NCI-H146 (cell line): Measurements from ENCODE around the gene ZNF426.
"Not testable (repeated sequence)": the region's sequence is repeated elsewhere in the genome, so short reads cannot be mapped to it uniquely, and the experiment has no call there.

Experiments used
- DNase-seq: peaks from one replicate; lab custom pipeline; 2025; lab: John Stamatoyannopoulos, UW

Gene ZNF426

DNA sequence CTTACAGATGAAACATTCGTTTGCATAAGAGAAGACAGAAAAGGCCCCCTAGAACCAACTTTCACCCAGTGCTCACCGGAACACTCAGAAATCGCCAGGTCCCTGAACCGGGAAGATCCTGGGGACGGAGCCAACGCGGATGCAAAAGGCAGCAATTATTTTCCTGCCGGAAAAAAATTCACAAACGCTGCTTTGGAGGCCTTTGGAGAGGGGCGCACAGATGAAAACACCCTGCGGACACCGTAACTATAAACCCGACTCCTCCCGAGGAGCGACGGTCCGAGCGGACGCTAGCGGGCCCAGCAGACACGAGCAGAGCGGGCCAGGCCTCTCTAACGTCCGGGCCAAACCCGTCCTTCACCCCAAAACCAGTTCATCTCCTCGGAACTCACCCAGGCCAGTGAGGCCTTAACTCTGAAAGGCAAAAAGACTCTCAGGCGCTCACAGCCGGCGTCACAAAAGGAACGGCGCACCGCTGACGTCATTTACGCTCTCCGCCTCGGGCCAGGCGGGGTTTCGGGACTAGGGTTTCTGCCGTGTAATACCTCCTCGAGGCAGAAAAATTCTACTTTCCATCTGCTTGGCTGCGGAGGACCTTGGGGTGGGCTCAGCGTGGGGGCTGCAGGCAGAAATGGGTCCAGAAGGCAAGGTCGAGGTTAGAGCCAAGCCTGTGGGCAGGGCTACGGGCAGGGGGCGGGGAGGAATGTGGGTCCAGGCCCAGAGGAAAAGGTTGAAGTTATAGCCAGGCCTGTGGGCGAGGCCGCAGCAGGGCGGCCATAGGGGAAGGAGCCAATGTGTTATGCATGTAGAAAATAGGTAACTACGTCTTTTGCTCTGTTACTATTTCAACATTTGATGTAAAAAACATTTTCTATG lies at the start of gene ZNF426:
Gene ZNF426 (minus strand): TSS at position 463 of the 876 bp plus-strand sequence. CDS start 2,413 bp downstream, outside the sequence.
- DNase-seq, result peak; percentile 74

DNA sequence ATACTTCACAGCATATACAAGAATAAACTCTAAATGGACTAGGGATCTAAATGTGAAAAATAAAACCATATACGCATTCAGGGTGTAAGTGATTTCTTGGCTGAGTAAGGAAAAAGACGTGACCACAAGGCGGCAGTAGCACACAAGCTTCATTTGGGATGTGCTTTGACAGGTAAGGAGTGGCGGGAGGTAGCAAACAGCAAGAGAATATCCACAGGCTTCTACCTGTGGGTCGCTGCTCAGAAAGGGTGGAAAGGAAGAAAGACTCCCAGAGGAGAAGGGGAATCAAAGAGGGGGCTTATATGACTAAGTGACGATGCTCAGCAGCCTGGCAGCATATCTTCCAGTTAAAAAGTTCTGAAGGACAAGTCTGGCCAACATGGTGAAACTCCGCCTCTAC lies 48.3 kb upstream of the ZNF426 start:
- DNase-seq, result peak; percentile 67

DNA sequence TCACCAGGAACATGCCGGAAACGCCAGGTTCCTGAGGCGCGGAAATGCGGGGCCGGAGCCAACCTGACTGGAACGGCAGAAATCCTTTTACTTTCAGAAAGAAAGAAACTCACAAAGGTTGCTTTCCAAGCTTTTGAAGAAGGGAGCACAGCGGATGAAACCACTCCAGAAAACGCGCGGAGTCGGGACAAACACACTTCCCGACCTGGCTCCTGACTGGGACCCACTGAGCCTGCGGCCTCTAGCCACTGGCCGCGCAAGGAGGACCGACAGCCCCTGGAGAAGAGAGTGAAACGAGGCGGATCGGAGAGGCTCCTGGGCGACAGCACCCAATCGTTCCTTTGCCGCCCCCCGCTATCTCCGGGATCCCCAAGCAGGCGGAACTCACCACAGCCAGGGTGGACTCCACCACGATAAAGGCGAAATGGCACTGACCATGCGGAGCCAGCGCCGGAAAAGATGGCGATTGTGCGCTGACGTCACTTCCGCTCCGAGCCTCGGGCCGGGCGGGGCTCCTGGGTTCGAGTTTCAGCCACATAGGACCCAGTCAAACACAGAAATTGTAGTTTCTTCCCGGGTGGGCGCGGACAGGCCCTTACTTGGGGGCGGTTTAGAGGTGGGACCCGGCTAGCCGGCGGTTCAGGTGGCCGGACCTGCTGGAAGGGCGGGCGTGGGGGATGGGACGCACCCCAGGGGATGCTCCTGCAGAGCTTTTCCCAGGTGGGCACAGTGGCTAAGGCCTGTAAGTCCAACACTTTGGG lies 45.8 kb upstream of the ZNF426 start, which contains the start of gene ZNF121:
Gene ZNF121 (minus strand): TSS at position 432 of the 761 bp plus-strand sequence. CDS start 16,407 bp downstream, outside the sequence.
- peak; percentile 87 for DNase-seq

DNA sequence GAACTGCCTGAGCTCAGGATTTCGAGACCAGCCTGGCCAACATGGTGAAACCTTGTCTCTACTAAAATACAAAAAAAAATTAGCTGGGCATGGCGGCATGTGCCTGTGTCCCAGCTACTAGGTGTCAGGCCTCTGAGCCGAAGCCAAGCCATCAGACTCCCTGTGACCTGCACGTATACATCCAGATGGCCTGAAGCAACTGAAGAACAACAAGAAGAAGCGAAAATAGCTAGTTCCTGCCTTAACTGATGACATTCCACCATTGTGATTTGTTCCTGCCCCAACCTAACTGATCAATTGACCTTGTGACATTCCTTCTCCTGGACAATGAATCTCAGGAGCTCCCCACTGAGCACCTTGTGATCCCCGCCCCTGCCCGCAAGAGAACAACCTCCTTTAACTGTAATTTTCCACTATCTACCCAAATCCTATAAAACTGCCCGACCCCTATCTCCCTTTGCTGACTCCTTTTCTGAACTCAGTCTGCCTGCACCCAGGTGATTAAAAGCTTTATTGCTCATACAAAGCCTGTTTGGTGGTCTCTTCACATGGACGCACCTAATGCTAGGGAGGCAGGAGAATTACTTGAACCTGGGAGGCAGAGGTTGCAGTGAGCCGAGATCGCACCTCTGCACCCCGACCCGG lies 43.8 kb upstream of the ZNF426 start:
- DNase-seq, result not testable (repeated sequence)

DNA sequence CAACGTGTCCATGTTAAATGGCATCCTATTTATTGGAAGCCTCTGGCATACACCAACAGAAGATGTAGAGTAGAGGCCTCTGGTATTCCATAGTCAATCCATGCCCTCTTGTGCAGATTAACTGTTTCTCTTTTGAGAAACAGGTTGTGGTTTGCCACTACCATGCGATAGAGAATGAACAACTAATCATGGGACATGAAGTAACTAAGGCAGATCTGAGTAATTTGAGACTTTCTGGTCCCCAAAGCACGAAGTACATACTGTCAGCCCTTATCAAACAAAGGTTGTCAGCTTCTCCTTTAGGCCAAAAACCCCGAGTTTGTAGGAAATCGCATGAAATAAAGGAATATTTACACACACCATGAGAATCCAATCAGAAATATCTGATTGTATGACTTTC lies 42.3 kb upstream of the ZNF426 start:
- DNase-seq, result no peak

DNA sequence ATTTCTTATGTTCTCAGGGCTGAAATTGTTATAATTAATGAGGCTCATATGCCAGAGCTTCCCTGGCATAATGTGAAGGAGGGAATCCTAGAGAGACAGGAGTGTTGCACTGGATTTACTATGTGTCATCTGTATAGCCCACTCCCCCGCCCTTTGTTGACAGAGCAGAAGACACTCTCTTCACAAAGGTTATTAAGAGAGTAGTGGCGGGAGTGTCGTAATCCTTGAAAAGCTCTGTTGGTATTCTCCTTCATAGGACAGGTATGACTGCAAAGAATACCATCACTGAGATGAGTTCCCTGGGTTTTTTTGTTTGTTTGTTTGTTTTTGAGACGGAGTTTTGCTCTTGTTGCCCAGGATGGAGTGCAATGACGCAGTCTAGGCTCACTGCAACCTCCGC lies 31.8 kb upstream of the ZNF426 start:
- no peak for DNase-seq

DNA sequence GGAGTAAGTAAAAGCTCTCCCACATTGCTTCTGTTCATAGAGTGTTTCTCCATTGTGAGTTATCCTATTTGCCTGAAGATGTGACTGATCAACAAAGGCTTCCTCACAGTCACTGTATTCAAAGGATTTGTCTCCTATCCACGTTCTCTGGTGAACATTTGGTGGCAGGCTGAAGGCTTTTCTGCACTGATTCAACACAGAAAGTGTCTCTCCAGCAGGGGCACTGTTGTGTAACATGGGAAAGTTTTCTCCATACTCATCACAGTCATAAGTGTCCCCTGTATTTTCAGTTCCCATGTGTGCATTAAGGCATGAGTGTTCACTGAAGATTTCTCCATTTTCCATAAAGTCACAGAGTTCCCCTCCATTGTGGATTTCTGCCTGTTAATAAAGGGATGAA lies 28.3 kb upstream of the ZNF426 start:
- no peak for DNase-seq

DNA sequence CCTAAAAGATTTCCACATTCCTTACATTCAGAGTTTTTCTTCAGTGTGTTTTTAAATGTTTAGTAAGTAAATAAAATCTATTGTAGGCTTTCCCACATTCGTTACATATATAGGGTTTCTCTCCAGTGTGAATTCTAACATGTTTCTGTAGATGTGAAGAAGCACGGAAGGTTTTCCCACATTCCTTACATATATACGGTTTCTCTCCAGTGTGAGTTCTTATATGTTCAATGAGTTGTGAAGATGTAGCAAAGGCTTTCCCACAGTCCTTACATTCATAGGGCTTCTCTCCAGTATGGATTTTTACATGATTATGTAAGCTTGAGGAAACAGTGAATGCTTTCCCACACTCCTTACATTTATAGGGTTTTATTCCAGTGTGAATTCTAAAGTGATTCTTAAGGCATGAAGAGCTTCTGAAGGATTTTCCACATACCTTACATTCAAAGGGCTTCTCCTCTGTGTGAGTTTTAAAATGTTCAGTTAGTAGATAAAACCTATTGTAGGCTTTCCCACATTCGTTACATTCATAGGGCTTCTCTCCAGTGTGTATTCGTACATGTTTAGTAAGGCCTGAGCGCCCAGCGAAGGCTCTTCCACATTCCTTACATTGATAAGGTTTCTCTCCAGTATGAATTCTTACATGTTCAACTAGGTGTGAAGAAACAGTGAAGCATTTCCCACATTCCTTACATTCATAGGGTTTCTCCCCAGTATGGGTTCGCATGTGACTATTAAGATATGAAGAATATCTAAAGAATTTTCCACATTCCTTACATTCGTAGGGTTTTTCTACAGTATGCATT lies 27.7 kb upstream of the ZNF426 start:
- DNase-seq, result no peak

DNA sequence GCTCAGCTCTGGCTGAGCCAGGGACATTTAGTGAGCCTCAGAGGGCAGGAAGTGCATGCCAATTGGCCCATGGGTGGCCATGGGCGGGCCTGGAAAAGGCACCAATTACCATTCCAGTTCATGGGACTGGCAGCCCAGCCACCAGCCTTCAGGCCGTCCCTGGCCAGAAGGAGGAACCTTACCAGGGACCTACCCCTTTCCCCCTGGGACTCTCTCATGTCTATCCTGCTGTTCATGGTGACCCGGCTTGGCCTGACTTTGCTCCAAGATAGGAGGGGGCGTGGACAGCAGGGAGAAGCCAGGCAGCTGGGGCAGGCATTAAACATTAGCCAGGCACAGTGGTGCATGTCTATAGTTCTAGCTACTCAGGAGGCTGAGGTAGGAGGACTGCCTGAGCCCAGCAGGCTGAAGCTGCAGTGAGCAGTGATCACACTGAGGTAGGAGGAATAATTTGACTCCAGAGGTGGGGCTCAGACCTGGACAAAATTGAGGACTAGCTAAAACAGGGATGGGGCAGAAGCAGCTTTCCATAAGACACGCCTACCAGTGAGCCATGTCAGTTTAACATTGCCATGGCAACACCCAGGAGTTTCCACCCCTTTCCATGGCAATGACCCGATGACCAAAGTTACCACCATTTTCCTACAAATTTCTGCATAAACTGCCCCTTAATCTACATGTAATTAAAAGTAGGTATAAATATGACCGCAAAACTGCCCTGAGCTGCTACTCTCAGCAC lies 14.3 kb upstream of the ZNF426 start:
- DNase-seq, result no peak

DNA sequence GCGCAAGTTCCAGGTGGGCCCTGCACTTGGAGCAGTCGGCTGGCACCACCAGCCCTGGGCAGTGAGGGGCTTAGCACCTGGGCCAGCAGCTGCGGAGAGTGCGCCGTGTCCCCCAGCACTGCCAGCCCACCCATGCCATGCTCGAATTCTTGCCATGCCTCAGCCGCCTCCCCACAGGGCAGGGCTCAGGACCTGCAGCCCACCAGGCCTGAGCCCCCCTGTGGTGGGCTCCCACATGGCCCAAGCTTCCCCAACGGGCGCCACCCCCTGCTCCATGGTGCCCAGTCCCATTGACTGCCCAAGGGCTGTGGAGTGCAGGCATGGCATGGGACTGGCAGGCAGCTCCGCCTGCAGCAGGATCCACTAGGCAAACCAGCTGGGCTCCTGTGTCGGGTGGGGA lies 9.4 kb upstream of the ZNF426 start:
- no peak for DNase-seq

DNA sequence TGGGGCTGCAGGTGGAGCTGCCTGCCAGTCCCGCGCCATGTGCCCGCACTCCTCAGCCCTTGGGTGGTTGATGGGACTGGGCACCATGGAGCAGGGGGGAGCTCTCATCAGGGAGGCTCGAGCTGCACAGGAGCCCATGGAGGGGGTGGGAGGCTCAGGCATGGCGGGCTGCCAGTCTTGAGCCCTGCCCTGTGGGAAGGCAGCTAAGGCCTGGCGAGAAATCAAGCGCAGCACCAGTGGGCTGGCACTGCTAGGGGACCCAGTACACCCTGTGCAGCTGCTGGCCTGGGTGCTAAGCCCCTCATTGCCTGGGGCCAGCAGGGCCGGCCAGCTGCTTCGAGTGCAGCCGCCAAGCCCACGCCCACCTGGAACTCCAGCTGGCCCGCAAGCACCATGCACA lies 2.8 kb upstream of the ZNF426 start:
- not testable (repeated sequence) for DNase-seq

DNA sequence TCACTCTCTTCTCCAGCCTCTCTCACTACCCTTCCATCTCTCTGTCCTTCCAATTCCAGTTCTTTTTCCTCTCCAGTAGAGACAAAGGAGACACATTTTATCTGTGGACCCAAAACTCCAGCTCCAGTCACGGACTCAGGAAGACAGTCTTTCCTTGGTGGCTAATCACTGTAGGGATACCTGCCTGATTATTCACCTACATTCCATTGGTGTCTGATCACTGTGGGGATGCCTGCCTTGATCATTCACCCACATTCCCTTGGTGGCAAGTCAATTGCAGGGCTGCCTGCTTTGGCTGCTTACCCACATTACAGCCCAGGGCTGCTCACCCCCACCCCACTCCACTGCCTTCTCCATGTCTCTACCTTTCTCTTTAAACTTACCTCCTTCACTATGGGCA lies 1.5 kb upstream of the ZNF426 start:
- DNase-seq, result not testable (repeated sequence)

DNA sequence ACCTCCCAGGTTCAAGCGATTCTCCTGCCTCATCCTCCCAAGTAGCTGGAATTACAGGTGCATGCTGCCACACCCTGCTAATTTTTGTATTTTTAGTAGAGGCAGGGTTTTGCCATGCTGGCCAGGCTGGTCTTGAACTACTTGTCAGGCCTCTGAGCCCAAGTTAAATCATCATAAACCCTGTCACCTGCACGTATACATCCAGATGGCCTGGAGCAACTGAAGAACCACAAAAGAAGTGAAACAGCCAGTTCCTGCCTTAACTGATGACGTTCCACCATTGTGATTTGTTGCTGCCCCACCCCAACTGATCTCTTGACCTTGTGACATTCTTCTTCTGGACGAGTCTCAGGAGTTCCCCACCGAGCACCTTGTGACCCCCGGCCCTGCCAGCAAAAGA lies 756 bp upstream of the ZNF426 start:
- DNase-seq, result not testable (repeated sequence)

DNA sequence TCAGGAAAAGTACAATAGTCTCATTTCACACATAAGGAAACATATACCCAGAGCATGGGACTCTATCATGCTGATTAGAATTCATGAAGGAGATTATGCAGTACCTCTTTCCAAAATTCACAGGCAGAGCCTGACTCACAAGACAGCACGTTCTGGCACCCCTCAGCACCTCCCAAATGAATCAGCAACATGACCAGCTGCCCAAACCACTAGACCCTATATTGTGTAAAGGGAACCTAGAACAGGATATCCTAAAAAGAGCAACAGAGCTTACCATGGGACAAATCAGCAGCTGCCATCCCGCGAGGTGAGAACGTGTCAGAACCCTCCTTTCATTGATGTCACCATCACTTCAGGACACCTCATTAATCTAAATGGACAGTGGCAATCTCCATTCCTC lies 2.5 kb downstream of the ZNF426 start:
- DNase-seq, result no peak

DNA sequence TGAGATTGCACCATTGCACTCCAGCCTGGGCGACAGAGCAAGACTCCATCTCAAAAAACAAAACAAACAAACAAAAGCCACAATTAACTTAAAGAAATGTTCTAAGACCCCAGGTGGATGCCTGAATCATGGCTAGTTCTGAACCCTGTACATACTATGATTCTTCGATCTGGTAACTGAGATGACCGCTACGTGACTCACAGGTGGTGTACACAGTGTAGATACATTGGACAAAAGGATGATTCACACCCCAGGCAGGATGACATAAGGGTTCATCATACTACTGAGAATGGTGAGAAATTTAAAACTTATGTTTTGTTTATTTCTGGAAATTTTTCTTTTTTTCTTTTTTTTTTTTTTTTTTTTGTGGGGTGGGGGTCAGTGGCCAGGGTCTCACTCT lies 6.5 kb downstream of the ZNF426 start:
- DNase-seq, result no peak

DNA sequence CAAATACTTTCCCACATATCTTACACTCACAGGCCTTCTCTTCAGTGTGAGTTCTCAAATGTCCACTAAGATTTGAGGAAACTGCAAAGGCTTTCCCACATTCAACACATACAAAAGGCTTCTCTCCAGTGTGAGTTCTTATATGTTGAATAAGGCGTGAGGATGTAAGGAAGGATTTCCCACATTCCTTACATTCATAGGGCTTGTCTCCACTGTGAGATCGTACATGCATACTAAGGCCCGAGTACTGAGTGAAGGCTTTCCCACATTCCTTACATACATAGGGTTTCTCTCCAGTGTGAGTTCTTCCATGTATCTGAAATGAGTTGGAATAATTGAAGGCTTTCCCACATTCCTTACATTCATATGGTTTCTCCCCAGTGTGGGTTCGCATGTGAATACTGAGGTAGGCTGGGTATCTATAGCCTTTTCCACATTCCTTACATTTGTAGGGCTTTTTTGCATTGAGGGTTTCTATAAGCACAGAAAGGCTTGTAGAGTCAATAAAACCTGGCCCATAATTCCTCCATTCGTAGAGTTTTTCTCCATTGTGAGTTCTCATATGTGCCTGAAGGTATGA lies 9.6 kb downstream of the ZNF426 start:
- no peak for DNase-seq

DNA sequence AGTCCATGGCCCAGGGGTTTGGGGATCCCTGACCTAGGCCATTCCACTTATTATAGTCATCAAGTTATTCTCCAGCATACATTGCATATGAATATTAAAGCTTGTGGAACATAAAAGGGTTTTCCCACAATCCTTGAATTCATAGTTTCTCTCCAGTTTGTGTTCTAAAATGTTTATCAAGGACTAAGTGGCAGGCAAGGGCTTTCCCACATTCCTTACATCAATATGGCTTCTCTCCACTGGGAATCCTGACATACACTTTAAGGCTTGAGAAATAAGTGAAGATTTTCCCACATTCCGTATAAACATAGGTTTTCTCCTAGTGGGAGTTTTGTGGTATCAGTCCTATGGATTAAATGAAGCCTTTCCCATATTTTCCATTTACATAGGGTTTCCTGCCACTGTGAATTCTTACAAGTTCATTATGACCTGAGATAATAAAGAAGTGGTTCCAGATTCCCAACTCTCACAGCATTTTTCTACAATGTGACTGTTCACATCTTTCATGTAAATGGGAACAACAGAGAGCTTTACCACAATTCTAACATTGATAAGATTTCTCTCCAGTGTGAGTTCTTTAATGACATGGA lies 14.5 kb downstream of the ZNF426 start:
- no peak for DNase-seq

DNA sequence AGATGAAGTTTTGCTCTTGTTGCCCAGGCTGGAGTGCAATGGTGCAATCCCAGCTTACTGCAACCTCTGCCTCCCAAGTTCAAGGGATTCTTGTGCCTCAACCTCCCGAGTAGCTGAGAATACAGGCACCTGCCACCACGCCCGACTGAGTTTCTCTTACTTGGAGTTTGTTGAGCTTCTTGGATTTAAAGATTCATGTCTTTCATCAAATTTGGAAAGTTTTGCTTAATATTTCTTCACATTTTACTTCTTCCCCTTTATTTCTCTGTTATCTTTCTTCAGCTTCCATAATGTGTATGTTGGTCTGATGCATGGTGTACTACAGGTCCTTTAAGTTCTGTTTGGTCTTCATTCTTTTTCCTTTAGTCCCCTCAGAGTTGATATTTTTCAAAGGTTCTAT lies 31.2 kb downstream of the ZNF426 start:
- no peak for DNase-seq

DNA sequence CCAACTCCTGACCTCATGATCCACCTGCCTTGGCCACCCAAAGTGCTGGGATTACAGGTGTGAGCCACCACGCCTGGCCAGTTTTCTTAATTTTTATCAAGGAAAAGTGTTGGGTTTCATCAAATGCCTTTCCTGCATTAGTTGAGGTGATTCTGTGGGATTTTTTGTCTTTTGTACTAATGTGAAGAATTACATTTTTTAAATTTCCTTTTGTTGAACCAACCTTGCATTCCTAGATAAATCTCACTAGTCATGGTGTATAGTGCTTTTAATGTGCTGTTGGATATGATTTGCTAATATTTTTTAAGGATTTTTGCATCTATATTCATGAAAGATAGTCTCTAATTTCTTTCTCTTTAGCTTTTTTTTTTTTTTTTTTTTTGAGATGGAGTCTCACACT lies 37.6 kb downstream of the ZNF426 start:
- DNase-seq, result no peak

DNA sequence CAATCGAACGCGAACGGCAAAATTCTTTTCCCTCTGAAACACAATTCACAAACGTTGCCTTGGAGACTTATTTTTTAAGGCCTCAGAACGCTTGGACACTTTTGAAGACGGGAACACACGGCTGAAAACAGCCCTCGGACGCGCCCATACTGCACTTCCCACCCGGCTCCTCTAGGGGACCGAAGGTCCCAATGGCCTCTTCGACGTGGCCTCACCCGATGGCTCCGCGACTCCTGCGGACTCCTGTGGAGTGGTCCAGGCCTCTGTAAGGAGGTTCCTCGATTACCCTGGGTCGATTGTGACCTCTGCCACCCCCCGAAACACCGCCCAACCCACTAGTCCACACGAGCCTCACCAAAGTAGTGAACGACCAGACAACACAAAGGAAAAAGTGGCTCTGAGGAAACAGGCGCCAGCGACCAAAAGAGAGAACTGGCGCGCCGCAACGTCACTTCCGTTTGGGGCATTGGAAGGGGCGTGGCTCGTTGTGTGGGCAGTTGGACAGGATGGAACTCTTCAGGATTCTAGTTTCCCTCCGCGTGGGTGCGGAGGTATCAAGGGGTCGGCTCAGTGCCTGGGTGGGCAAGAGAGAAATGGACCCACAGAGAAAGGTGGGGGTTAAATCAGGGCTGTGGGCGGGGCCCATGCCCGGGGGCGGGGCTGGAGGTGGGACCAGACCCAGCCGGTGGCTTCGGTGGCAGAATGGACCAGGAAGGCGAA lies 40.1 kb downstream of the ZNF426 start, which contains the start of gene ZNF560:
Gene ZNF560 (minus strand): TSS at position 434 of the 720 bp plus-strand sequence. CDS start 23,303 bp downstream, outside the sequence.
- no peak for DNase-seq
